SJCRH30 (cell line): Measurements from ENCODE around the gene OR8J3. TPM values are rescaled to one million over a fixed set of nuclear protein-coding genes. Genes with fewer than 3 reads are reported as not detected.

Experiments
- total RNA-seq: library from RNA; depleted of rRNA; stranded (reverse); fragments of >200 nt; shearing (Covaris generic); gene quantifications from 2 replicates; pipeline ENCODE4 v1.2.3, GENCODE V29; 2014; rRNA removed

Gene OR8J3
- total RNA-seq, 1 experiment from 2014 or later = not detected

Other genes with a start within 250 kb of the OR8J3 start
- not detected in 2 replicates for gene OR5W2, start 225.6 kb downstream of the OR8J3 start, total RNA-seq
- not detected in 2 replicates for gene OR5I1, start 203.8 kb downstream of the OR8J3 start, total RNA-seq
- not detected in 2 replicates for gene OR10AG1, start 170.3 kb downstream of the OR8J3 start, total RNA-seq
- not detected in 2 replicates for gene OR5F1, start 145.6 kb downstream of the OR8J3 start, total RNA-seq
- not detected in 2 replicates for gene OR5AS1, start 112.5 kb downstream of the OR8J3 start, total RNA-seq
- gene OR8I2, start 46.9 kb downstream of the OR8J3 start, total RNA-seq = not detected in 2 replicates
- gene OR8H2, start 36.5 kb downstream of the OR8J3 start, total RNA-seq = not detected in 2 replicates
- gene OR8H3, start 17.8 kb downstream of the OR8J3 start, total RNA-seq = not detected in 2 replicates
- gene OR8K5, start 20.1 kb upstream of the OR8J3 start, total RNA-seq = not detected in 2 replicates
- not detected in 2 replicates for gene OR5J2, start 36.4 kb upstream of the OR8J3 start, total RNA-seq
- gene OR5T2, start 94.1 kb upstream of the OR8J3 start, total RNA-seq = not detected in 2 replicates
- gene OR5T3, start 112.1 kb upstream of the OR8J3 start, total RNA-seq = not detected in 2 replicates
- not detected in 2 replicates for gene OR5T1, start 134.0 kb upstream of the OR8J3 start, total RNA-seq
- not detected in 2 replicates for gene OR8H1, start 152.1 kb upstream of the OR8J3 start, total RNA-seq
- gene OR8K3, start 174.9 kb upstream of the OR8J3 start, total RNA-seq = not detected in 2 replicates
- not detected in 2 replicates for gene OR8K1, start 205.8 kb upstream of the OR8J3 start, total RNA-seq
- not detected in 2 replicates for gene OR8J1, start 214.1 kb upstream of the OR8J3 start, total RNA-seq
- gene OR8U1, start 235.4 kb upstream of the OR8J3 start, total RNA-seq = not detected in 2 replicates